ENCODE results near the gene TMEM176B.

DNA sequence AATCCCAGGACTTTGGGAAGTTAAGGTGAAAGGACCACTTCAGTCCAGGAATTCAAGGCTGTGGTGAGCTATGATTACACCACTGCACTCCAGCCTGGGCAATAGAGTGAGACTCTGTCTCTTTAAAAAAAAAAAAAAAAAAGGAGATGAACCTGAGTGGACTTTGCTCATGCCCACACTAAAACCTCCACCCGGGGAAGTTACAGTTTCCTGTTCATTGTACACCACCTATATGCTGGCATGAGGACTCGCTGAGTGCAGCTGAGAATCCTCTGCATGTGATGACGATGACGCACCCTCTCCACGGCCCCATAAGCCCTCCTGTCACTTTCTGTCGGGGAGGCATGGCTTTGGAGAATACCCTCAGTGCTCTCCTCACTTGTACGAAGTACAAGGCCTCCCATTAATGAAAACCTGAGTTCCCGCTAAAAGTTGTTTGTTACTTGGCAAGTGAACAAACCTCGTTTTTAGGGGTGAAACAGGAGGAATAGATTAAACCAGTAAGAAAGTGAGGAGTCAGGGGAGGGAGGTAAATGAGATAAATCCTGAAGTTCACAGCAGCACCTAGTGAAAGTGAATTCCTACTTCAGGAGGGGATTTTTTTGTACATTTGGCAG is 15.9 kb downstream of the TMEM176B start:
- no peak for TF ChIP-seq POLR2A (IDR thresholded peaks at IDR 0.05; ENCODE audit: low read depth, low read length)
- no peak for TF ChIP-seq POLR2AphosphoS5 (IDR thresholded peaks at IDR 0.05; ENCODE audit: low read depth, low read length)
- TF ChIP-seq TAF1 (IDR thresholded peaks at IDR 0.05; ENCODE audit: low read depth, low read length) = no peak

All from GM12891 (cell line).